ENCODE results near the gene AGXT. TPM values are rescaled to one million over a fixed set of nuclear protein-coding genes. Genes with fewer than 3 reads are reported as not detected.

The AGXT gene
- total and polyA plus RNA-seq, 8 donors: not detected

- no peak for DNase-seq
- no peaks in the 10 kb centered on the region for H3K36me3 ChIP-seq
- peaks cover 0 to 38% (median 18%) of the 10 kb centered on the region in 3 donors for H3K27me3 ChIP-seq
- WGBS, 5 donors: 52 to 81% (median 76%) methylated on average over 4 to 6 of the region's 6 CpGs
- TF ChIP-seq EP300 (IDR thresholded peaks at IDR 0.05) (no peak), POLR2AphosphoS5 (IDR thresholded peaks at IDR 0.05) (no peak), POLR2A (IDR thresholded peaks at IDR 0.05) (no peak)
- TF ChIP-seq, protein P1, sequence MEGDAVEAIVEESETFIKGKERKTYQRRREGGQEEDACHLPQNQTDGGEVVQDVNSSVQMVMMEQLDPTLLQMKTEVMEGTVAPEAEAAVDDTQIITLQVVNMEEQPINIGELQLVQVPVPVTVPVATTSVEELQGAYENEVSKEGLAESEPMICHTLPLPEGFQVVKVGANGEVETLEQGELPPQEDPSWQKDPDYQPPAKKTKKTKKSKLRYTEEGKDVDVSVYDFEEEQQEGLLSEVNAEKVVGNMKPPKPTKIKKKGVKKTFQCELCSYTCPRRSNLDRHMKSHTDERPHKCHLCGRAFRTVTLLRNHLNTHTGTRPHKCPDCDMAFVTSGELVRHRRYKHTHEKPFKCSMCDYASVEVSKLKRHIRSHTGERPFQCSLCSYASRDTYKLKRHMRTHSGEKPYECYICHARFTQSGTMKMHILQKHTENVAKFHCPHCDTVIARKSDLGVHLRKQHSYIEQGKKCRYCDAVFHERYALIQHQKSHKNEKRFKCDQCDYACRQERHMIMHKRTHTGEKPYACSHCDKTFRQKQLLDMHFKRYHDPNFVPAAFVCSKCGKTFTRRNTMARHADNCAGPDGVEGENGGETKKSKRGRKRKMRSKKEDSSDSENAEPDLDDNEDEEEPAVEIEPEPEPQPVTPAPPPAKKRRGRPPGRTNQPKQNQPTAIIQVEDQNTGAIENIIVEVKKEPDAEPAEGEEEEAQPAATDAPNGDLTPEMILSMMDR (IDR thresholded peaks at IDR 0.05): no peak
- no peaks in the 10 kb centered on the region for H3K9me3 ChIP-seq
- no peak overlapping the region for H3K27ac ChIP-seq
- intact Hi-C loops (cut with DNase I; ENCODE audit: low total_unique reads): no loop called here
- H3K4me3 ChIP-seq: no peak overlapping the region
- peaks cover 8 to 16% (median 14%) of the 10 kb centered on the region in 4 donors for H3K4me1 ChIP-seq
Measured at GRCh38 chr2:240834377-240834975, 34.1 kb upstream of the AGXT start.

- Histone ChIP-seq H3K36me3 (no peaks in the 10 kb centered on the region), H3K27ac (no peak overlapping the region), H3K27me3 (peaks cover 0 to 36% (median 11%) of the 10 kb centered on the region in 3 donors), H3K4me1 (peaks cover 8 to 16% (median 14%) of the 10 kb centered on the region in 4 donors), H3K9me3 (no peaks in the 10 kb centered on the region), H3K4me3 (no peak overlapping the region)
- no peak for DNase-seq
- TF ChIP-seq, protein P1 (IDR thresholded peaks at IDR 0.05): no peak
- TF ChIP-seq POLR2AphosphoS5 (IDR thresholded peaks at IDR 0.05) (no peak), POLR2A (IDR thresholded peaks at IDR 0.05) (no peak), EP300 (IDR thresholded peaks at IDR 0.05) (no peak)
- 68 to 81% (median 79%) methylated on average over 9 of the region's 9 CpGs for WGBS, 5 donors
- intact Hi-C loops (cut with DNase I; ENCODE audit: low total_unique reads): no loop called here
Measured at GRCh38 chr2:240835528-240835927, 33.1 kb upstream of the AGXT start.

GRCh38 chr2:240836781-240837467 lies 31.7 kb upstream of the AGXT start:
- Histone ChIP-seq H3K4me1 (peaks cover 2 to 10% (median 8%) of the 10 kb centered on the region in 4 donors), H3K4me3 (no peak overlapping the region), H3K9me3 (no peaks in the 10 kb centered on the region), H3K36me3 (no peaks in the 10 kb centered on the region), H3K27me3 (peaks cover 0 to 35% (median under 1%) of the 10 kb centered on the region in 3 donors), H3K27ac (no peak overlapping the region)
- no peak for TF ChIP-seq POLR2A (IDR thresholded peaks at IDR 0.05)
- TF ChIP-seq EP300 (IDR thresholded peaks at IDR 0.05): no peak
- TF ChIP-seq POLR2AphosphoS5 (IDR thresholded peaks at IDR 0.05): no peak
- TF ChIP-seq, protein P1 (IDR thresholded peaks at IDR 0.05): no peak
- DNase-seq: peak in 1 of 2 donors; percentile 70
- 63 to 75% (median 70%) methylated on average over 10 to 17 of the region's 17 CpGs for WGBS, 5 donors
- intact Hi-C loops (cut with DNase I; ENCODE audit: low total_unique reads): no loop called here

GRCh38 chr2:240837621-240838020 lies 31.0 kb upstream of the AGXT start:
- no peaks in the 10 kb centered on the region for H3K36me3 ChIP-seq

More at GRCh38 chr2:240837621-240838020, 31.0 kb upstream of the AGXT start:
- Histone ChIP-seq H3K4me3 (no peak overlapping the region), H3K27me3 (peaks cover 0 to 28% (median 0%) of the 10 kb centered on the region in 3 donors), H3K9me3 (no peaks in the 10 kb centered on the region), H3K27ac (no peak overlapping the region), H3K4me1 (peaks cover 0 to 3% (median 1%) of the 10 kb centered on the region in 4 donors)
- DNase-seq: no peak
- WGBS, 5 donors: 42 to 59% (median 53%) methylated on average over 4 of the region's 4 CpGs
- intact Hi-C loops (cut with DNase I; ENCODE audit: low total_unique reads): no loop called here
- TF ChIP-seq EP300 (IDR thresholded peaks at IDR 0.05) (no peak), POLR2A (IDR thresholded peaks at IDR 0.05) (no peak), POLR2AphosphoS5 (IDR thresholded peaks at IDR 0.05) (no peak)
- TF ChIP-seq, protein P1 (IDR thresholded peaks at IDR 0.05): no peak
